HG03196 (cell line): ENCODE results near the gene PALM.
"Not testable (repeated sequence)": the region's sequence is repeated elsewhere in the genome, so short reads cannot be mapped to it uniquely, and the experiment has no call there.

Experiments used
- ATAC-seq: cut with Tn5 transposase; IDR thresholded peaks from one replicate; pipeline ENCODE4 v1.9.1; 2021; ENCODE audit not compliant: unreplicated experiment

PALM gene

DNA sequence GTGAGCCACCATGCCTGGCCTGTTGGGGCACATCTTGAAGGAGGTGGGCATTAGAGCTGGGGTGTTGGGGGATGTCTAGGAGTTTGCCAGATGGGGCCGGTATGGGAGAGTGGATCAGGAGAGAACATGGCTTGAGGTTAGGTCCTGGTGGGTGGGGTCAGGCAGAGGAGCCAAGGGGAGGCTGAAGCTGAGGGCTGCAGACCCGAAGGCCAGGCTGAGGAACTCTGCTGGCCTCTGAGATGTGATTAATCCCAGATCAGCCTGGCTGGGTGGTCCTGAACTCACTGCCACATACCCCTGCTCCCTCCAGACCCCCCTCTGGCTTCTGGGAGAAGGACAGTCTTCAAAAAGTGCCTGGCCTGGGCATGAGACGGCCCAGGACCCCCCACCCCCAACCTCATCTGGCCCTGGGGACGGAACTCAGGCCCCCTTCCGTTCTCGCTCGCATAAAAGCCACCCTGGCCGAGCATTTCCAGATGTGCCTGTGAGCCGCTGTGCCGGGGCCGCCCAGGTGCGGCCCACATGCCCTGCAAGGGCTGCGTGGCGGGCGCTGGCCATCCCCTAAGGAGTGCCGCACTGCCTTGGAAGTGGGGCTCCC lies 29.8 kb upstream of the PALM start:
- ATAC-seq = no peak

DNA sequence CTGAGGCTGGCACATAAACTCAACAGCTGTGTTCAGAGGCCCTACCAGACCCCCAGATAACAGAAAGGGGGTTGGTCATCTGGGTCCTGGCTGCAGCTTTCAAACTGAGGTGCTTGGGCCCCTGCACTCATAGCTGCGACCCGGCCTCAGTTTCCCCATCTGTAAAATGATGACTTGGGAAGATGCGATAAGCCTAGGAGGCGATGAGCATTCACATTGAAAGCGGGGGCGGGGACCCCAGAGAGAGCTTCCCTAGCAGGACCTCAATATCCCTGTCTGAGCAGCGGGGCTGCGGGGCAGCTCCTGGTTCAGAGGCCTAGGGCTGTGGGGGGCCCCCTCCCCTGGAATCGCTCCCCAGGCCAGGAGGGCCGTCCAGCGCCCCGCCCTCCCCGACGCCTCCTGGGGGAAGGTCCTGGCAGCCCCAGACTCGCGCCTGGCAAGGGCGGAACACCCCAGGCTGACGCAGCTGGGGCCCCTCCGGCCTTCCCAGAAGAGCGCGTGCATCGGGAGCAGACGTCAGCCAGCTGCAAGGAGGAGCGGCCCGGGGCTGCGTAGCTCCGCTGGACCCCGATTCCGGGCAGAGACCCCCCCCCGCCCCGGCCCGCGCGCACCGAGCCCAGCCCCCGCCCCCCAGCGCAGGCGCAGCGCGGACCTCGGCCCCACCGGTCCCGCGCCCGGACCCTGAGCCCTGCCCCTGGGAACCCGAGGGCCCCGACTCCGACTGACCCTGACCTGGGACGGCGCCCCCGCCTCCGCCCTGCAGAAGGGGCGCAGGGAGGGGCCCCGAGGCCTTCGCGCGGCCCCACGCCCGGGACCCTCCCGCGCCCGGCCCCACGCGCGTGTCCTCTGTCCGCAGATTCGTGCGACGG lies 29.1 kb upstream of the PALM start:
- ATAC-seq = peak; percentile 6

DNA sequence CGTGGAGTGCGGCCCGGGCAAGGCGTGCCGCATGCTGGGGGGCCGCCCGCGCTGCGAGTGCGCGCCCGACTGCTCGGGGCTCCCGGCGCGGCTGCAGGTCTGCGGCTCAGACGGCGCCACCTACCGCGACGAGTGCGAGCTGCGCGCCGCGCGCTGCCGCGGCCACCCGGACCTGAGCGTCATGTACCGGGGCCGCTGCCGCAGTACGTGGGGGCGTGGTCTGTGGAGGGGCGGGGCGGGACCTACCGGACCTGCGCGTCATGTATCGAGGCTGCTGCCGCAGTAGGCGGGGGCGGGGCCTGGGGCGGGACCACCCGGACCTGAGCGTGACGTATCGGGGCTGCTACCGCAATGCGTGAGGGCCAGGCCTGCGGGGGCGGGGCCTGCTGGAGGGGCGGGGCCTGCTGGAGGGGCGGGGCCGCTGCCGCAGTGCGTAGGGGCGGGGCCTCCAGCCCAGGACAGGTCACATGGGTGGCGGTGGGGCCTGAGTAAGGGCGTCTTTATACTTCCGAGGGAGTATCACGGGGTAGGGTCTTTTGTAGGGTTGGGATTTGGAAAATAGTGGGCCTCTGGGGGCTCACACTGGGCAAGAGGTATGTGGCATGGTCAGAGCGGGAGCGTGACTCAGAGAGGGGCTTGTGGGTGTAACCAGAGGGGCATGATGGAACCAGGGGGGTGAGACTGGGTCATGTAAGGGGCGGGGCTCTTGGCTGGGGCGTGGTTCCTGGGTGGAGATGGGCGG lies 28.3 kb upstream of the PALM start:
- ATAC-seq = peak; percentile 67

DNA sequence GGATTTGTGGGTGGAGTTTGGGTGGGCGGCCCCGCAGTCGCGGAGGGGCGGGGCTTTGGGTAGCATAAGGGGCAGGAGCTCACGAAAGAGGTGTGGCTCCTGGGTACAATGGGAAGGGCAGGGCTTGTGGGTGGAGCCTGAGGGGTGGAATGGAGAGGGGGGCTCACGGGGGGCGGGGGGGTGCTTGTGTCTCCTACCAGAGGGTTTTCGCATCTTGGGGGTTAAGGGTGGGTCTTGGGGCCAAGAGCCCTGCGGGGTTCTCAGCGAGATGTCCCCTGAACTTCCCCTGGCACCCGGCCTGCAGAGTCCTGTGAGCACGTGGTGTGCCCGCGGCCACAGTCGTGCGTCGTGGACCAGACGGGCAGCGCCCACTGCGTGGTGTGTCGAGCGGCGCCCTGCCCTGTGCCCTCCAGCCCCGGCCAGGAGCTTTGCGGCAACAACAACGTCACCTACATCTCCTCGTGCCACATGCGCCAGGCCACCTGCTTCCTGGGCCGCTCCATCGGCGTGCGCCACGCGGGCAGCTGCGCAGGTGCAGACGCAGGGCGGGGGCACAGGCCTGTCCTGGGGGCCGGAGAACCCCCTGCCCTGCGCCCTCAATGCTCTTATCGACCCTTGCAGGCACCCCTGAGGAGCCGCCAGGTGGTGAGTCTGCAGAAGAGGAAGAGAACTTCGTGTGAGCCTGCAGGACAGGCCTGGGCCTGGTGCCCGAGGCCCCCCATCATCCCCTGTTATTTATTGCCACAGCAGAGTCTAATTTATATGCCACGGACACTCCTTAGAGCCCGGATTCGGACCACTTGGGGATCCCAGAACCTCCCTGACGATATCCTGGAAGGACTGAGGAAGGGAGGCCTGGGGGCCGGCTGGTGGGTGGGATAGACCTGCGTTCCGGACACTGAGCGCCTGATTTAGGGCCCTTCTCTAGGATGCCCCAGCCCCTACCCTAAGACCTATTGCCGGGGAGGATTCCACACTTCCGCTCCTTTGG lies 27.4 kb upstream of the PALM start:
- ATAC-seq = no peak

DNA sequence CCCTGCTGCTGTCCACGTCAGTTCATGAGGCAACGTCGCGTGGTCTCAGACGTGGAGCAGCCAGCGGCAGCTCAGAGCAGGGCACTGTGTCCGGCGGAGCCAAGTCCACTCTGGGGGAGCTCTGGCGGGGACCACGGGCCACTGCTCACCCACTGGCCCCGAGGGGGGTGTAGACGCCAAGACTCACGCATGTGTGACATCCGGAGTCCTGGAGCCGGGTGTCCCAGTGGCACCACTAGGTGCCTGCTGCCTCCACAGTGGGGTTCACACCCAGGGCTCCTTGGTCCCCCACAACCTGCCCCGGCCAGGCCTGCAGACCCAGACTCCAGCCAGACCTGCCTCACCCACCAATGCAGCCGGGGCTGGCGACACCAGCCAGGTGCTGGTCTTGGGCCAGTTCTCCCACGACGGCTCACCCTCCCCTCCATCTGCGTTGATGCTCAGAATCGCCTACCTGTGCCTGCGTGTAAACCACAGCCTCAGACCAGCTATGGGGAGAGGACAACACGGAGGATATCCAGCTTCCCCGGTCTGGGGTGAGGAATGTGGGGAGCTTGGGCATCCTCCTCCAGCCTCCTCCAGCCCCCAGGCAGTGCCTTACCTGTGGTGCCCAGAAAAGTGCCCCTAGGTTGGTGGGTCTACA lies 25.9 kb upstream of the PALM start:
- ATAC-seq = no peak

DNA sequence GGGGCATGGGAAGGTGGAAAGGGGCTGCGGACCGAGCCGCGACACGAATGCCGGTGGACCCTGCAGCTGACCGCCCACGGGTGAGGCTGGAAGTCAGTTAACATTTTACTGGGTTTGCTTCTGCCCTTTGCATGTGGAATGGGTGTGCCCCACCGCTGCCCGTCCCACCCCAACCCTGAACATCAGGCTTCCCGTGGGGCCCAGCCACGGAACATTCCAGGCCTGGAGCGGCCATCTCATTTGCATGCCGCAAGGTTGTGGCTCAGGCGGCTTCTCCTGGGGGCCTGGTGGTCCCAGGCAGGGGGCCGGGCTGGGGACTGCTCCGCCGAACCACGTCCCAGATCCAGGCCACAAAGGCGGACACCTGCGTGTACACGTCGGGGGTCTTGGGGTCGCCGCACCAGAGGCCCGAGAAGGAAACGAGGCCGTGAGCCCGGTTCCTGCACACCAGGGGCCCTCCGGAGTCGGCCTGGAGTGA lies 23.2 kb upstream of the PALM start:
- no peak for ATAC-seq

DNA sequence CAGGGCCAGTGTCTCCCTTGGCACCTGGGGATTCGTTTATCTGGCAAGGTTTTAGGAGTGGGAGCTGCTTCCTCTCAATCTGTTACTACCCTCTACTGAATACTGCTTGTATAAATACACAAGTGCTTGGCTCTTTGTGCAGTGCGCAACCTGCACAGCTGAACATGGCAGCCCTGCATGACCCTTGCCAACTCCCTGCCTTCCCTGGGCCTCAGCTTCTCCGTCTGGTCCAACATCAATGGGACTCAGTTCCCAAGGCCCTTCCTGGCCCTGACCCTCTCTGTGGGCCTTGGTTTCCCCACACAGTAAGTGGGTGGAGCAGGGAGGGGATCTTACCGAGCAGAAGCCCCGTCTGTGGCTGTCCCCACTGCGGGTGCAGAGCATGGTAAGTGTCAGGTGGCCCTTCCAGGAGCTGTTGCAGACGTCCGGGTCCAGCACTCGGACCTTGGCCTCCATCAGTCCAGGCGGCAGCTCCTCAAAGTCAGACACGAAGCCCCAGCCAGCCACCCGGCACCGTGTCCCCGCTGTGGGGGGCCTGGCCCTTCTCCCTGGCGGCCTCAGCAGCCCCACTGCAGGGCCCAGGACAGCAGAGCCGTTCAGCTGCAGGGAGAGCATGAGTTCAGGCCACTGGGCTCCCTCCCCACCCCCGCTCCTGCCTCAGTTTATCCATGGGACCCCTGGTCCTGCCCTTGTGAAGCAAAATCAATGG lies 22.0 kb upstream of the PALM start:
- ATAC-seq = no peak

DNA sequence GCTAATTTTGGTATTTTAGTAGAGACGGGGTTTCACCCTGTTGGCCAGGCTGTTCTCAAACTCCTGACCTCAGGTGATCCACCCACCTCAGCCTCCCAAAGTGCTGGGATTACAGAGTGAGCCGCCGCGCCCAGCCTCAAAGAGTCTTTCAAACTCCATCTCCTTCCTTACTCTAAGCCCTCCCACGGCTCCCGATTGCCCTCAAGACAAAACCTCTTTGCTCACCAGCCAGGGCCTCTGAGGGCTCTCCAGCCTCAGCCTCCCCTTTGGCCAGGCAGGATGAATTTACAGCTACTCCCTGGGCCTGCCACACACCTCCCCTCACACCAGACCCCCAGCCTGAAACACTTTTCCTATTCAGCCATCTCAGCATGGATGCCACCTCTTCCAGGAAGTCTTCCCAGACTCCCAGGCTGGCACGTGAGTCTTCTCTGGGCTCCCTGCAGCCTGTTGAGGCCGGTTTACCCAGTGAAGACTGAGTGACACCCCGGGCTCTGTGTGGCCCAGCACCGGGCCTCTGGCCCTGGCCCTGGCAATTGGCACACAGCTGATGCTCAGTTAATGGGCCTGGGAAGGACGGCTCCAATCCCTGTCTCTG lies 21.1 kb upstream of the PALM start:
- ATAC-seq = no peak

DNA sequence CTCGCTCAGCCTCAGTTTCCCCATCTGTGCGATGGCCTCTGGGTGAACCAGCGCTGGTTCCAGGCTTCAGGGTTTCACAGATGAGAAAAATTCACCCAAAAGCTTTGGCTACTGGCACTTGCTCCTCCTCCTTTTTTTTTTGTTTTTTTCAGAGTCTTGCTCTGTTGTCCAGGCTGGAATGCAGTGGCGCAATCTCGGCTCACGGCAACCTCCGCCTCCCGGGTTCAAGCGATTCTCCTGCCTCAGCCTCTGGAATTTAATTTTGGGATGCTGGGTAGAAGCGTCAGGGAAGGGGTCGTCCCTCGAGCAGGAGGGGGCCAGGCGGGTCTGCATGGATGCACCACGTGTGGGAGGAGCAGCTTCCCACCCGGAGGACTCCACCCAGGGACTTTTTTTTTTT lies 20.5 kb upstream of the PALM start:
- no peak for ATAC-seq

DNA sequence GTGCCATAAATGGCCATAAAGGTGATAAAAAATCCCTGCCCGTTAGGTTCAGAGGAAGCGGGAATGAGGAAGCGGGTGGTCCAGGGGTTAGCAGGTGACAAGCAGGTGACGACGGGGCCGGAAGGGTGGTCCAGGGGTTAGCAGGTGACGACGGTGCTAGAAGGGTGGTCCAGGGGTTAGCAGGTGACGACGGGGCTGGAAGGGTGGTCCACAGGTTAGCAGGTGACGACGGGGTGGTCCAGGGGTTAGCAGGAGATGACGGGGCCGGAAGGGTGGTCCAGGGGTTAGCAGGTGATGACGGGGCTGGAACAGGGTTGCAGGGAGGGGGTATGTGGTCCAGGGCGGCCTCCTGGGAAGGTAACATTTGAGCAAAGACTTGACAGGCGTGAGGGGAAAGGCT lies 19.7 kb upstream of the PALM start:
- no peak for ATAC-seq

DNA sequence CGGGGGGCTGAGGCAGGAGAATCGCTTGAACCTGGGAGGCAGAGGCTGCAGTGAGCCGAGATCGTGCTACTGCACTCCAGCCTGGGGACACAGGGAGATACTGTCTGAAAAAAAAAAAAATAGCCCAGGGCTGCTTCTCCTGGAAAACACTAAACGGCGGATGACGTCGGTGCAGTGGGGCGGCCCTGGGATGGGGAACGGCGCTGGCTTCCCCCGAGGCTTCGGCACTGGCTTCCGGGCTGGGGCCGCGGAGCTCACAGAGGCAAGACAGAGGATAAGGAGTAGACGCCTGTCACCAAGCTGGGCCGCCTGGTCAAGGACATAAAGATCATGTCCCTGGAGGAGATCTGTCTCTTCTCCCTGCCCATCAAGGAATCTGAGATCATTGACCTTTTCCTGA lies 18.5 kb upstream of the PALM start:
- ATAC-seq = no peak

DNA sequence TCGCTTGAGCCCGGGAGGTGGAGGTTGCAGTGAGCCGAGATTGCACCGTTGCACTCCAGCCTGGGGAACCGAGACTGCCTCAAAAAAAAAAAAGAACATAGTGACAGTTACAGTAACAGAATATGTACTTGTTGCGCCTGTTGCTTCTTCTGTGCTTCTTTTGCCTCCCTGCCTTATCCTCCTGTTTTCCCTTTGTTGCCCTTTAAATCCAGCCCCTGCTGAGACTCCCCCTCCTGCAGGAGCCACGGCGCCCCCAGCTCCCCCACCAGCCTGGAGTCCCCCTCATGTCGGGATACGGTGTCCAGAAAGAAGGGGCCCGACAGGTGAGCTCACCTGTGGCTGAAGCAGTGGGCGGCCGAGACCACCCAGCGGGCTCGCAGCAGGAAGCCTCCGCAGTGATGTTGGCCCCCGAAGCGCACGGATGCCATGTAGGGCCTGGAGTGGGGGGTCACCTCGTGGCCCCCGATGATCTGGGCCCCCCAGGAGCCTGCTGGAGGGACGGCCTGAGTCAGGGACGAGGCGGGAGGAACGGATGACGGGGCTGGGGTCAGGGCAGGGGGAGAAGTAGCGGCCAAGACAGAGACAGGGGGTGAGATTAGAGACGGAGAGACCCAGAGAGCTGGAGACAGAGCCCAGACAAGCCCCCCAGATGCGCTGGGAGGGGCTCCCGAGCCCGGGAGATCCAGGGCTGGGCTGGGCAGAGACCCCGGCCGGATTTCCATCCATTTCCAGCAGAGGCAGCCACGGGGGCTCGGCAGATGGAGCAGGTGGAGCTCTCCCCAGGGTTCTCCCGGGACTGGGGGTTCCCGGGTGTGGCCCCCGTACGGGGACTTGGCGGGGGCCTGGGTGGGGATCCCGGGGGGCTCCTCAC lies 14.0 kb upstream of the PALM start:
- no peak for ATAC-seq

DNA sequence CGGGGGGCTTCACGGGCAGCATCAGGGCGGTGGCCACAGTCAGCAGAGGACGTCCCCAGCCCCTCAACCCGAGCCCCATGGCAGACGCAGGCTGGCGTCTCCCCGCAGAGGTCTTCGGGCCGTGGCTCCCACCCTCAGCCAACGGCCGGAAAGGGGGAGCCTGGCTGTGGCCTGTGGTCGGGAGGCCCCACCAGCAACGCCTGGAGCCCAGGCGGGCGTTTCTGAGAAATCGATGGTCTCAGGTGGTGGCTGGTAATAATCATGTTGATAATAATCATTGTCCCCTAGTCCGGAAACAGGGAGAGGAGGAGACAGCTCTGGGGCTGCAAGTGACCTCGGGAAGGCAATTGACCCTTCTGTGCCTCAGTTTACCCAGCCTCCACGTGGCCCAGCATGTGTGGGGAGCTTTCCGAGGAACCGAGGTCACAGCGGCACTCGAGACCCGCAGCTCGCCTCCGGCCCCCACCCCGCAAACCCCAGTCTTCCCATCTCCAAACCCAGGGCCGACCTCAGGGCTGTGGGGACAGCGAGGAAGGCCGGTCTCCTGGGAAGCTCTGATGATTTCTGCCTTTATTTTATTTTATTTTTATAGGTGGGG lies 13.3 kb upstream of the PALM start, which contains the start of gene PRSS57:
PRSS57 (minus strand) TSS at position 101 of the 598 bp plus-strand sequence; CDS start at position 79, 22 bp downstream.
- no peak for ATAC-seq

DNA sequence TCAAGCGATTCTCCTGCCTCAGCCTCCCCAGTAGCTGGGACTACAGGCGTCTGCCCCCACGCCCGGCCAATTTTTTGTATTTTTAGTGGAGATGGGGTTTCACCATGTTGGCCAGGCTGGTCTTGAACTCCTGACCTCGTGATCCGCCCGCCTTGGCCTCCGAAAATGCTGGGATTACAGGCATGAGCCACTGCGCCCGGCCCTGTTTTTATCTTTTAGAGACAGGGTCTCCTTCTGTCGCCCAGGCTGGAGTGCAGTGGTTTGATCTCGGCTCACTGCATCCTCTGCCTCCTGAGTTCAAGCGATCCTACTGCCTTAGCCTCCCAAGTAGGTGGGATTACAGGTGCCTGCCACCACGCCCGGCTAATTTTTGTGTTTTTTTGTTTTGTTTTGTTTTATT lies 10.2 kb upstream of the PALM start:
- not testable (repeated sequence) for ATAC-seq

DNA sequence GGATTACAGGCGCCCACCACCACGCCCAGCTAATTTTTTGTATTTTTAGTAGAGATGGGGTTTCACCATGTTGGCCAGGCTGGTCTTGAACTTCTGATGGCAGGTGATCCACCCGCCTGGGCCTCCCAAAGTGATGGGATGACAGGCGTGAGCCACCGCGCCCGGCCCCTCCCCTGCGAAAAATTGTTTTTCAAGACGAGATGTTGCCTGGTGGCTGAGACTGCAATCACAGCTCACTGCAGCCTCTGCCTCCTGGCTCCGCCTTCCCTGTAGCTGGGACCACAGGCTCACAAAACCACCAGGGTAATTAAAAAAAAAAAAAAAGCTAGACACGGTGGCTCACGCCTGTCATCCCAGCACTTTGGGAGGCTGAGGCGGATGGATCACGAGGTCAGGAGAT lies 8.8 kb upstream of the PALM start:
- not testable (repeated sequence) for ATAC-seq

DNA sequence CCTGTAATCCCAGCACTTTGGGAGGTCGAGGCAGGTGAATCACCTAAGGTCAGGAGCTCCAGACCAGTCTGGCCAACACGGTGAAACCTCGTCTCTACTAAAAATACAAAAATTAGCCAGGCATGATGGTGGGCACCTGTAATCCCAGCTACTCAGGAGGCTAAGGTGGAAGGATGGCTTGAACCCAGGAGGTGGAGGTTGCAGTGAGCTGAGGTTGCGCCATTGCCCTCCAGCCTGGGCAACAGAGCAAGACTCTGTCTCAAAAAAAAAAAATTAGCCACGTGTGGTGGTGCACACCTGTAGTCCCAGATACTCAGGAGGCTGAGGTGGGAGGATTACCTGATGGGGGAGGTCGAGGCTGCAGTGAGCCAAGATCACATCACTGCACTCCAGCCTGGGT lies 5.9 kb upstream of the PALM start:
- not testable (repeated sequence) for ATAC-seq

DNA sequence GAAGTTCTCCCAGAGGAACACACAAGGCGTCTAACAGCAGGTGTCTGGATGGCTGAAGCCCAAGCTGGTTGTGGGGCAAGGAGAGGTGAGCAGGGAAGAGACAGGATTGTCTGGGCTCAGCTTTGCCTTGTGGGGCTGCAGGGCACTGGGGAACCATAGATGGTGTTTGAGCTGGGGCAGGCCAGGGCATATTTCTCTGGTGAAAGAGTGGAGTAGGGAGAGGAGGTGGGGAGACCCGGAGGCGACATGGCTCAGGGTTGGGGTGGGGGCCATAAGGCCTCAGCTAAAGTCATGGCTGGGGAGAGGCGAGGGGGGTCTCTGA lies 5.4 kb upstream of the PALM start:
- ATAC-seq = no peak
